Measurements from ENCODE around the gene ENPEP. TPM values are rescaled to one million over a fixed set of nuclear protein-coding genes. Genes with fewer than 3 reads are reported as not detected.

The ENPEP gene
- total RNA-seq, 4 donors from 2014 or later: 1.4 to 4.2 (median 2.1) TPM

DNA sequence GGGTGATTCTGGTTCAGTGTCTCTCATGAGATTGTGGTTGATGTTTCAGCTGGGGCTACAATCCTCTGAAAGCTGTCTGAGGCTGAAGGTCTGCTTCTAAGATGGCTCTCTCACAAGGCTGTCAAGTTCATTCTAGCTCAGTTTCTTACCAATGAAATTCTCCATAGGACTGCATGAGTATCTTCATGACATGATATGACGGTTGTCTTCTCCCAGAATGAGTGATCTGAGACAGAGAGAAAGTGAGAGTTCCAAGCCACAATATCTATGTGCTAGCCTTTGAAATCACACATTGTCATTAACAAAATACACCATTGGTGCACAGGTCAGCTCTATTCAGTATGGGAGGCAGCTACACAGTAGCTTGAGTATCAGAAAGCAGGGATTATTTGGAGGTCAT is 119.6 kb downstream of the ENPEP start:
- H3K36me3 ChIP-seq: no peaks in the 10 kb centered on the region
- H3K27me3 ChIP-seq: no peaks in the 10 kb centered on the region
- peaks cover 0 to 6% (median 0%) of the 10 kb centered on the region in 3 donors for H3K9me3 ChIP-seq
- H3K4me3 ChIP-seq: no peak overlapping the region
- TF ChIP-seq, protein P1, sequence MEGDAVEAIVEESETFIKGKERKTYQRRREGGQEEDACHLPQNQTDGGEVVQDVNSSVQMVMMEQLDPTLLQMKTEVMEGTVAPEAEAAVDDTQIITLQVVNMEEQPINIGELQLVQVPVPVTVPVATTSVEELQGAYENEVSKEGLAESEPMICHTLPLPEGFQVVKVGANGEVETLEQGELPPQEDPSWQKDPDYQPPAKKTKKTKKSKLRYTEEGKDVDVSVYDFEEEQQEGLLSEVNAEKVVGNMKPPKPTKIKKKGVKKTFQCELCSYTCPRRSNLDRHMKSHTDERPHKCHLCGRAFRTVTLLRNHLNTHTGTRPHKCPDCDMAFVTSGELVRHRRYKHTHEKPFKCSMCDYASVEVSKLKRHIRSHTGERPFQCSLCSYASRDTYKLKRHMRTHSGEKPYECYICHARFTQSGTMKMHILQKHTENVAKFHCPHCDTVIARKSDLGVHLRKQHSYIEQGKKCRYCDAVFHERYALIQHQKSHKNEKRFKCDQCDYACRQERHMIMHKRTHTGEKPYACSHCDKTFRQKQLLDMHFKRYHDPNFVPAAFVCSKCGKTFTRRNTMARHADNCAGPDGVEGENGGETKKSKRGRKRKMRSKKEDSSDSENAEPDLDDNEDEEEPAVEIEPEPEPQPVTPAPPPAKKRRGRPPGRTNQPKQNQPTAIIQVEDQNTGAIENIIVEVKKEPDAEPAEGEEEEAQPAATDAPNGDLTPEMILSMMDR (IDR thresholded peaks at IDR 0.05 in 4 of 5, conservative IDR thresholded peaks at IDR 0.05 in 1 of 5): no peak
- no peak for TF ChIP-seq POLR2A (IDR thresholded peaks at IDR 0.05)
- ATAC-seq (no peak), DNase-seq (no peak)
- H3K27ac ChIP-seq: no peak overlapping the region
- in situ Hi-C loops (cut with MboI; ENCODE audit: low sequenced_read_pairs in 4 of 4) (no loop called here), intact Hi-C loops (cut with DNase I; ENCODE audit: low total_unique reads) (no loop called here)
- H3K4me1 ChIP-seq: no peaks in the 10 kb centered on the region

DNA sequence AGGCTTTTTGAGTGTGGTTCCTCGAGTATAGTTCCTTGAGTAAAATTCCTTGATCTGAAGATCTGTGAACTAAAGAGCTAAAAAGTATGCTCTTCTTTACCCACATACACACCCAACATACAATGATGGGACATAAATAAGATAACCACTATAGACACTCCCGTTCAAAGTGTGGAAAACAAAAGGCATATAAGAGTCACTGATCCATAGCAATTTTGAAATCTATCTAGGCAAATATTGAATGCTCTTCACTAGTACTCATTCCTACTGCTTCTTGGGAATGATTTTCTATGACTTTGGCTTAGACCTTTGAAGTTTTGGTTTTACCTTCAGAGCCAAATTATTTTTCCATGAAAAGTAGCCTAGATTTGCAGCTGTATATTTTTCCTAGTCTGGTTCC is 120.5 kb downstream of the ENPEP start:
- no peak for TF ChIP-seq POLR2A (IDR thresholded peaks at IDR 0.05)
- TF ChIP-seq, protein P1 (IDR thresholded peaks at IDR 0.05 in 4 of 5, conservative IDR thresholded peaks at IDR 0.05 in 1 of 5): no peak
- Histone ChIP-seq H3K4me3 (no peak overlapping the region), H3K27ac (no peak overlapping the region), H3K9me3 (peaks cover 0 to 6% (median 0%) of the 10 kb centered on the region in 3 donors), H3K36me3 (no peaks in the 10 kb centered on the region), H3K27me3 (no peaks in the 10 kb centered on the region), H3K4me1 (no peaks in the 10 kb centered on the region)
- DNase-seq (no peak), ATAC-seq (no peak)
- in situ Hi-C loops (cut with MboI; ENCODE audit: low sequenced_read_pairs in 4 of 4): no loop called here
- intact Hi-C loops (cut with DNase I; ENCODE audit: low total_unique reads): no loop called here

DNA sequence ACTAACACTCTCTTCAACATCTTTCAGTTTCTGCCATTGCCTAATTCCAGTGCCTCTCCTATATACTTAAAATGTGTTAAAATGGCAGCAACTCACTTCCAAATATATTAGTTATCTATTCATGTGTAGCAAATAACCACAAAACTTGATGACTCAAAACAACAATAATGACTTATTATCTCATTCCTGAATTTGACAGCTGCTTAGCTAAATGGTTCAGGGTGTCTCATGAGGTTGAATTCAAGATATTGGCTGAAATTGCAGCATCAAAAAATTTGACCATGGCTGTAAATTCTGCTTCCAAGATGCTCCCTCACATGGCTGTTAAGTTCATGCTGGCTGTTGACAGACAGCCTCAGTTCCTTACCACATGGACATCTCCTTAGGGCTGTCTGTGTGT is 121.6 kb downstream of the ENPEP start:
- TF ChIP-seq, protein P1 (IDR thresholded peaks at IDR 0.05 in 4 of 5, conservative IDR thresholded peaks at IDR 0.05 in 1 of 5): no peak
- TF ChIP-seq POLR2A (IDR thresholded peaks at IDR 0.05): no peak
- Histone ChIP-seq H3K27ac (no peak overlapping the region), H3K4me3 (no peak overlapping the region), H3K36me3 (no peaks in the 10 kb centered on the region), H3K4me1 (no peaks in the 10 kb centered on the region), H3K9me3 (peaks cover 0 to 6% (median 0%) of the 10 kb centered on the region in 3 donors), H3K27me3 (no peaks in the 10 kb centered on the region)
- intact Hi-C loops (cut with DNase I; ENCODE audit: low total_unique reads): no loop called here
- no peak for ATAC-seq
- no peak for DNase-seq
- in situ Hi-C loops (cut with MboI; ENCODE audit: low sequenced_read_pairs in 4 of 4): no loop called here

DNA sequence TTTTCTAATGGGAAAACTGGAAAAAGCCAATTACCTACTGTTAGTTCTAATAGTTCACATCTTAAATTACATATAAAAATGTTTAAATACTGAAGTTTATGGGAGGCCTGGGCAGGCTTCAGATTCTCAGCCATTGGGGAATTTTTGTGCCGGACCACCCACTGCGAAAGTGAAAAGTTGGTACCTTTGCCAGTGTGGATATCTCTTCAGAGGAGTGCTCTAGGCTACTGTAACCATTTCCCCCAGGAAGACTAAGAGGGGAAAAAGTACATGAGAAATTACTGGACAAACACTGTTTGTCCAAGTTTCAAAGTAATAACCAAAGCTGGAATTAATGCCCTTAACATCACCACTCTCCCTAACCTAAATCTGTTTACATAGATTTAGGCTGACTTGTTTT is 126.1 kb downstream of the ENPEP start:
- intact Hi-C loops (cut with DNase I; ENCODE audit: low total_unique reads): no loop called here
- no peaks in the 10 kb centered on the region for H3K27me3 ChIP-seq
- TF ChIP-seq, protein P1 (IDR thresholded peaks at IDR 0.05 in 4 of 5, conservative IDR thresholded peaks at IDR 0.05 in 1 of 5): no peak
- TF ChIP-seq POLR2A (IDR thresholded peaks at IDR 0.05): no peak
- no peaks in the 10 kb centered on the region for H3K36me3 ChIP-seq
- ATAC-seq (no peak), DNase-seq (no peak)
- no peaks in the 10 kb centered on the region for H3K9me3 ChIP-seq
- H3K4me1 ChIP-seq: no peaks in the 10 kb centered on the region
- in situ Hi-C loops (cut with MboI; ENCODE audit: low sequenced_read_pairs in 4 of 4): no loop called here
- H3K27ac ChIP-seq: no peak overlapping the region
- H3K4me3 ChIP-seq: no peak overlapping the region

DNA sequence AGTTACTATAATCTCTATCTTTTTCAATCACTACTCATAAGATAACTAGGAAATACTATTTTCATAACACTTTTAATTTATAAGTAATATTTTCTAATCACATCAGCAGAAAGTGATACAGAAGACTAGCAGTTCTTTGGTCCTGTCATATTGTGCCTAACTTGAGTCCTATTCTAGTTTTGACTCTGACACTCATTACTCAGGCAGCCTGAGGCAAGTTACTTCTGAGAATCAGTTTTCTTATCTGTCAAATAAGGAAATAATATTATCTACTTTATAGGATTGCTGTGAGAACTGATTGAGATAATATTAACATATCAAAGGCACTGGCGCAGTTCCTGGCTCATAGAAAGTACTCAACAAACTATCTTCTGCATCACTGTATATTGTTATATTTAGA is 129.1 kb downstream of the ENPEP start:
- H3K4me3 ChIP-seq: no peak overlapping the region
- H3K27me3 ChIP-seq: no peaks in the 10 kb centered on the region
- in situ Hi-C loops (cut with MboI; ENCODE audit: low sequenced_read_pairs in 4 of 4): no loop called here
- H3K27ac ChIP-seq: no peak overlapping the region
- TF ChIP-seq POLR2A (IDR thresholded peaks at IDR 0.05): no peak
- TF ChIP-seq, protein P1 (IDR thresholded peaks at IDR 0.05 in 4 of 5, conservative IDR thresholded peaks at IDR 0.05 in 1 of 5): no peak
- no peak for ATAC-seq
- no peak for DNase-seq
- H3K9me3 ChIP-seq: no peaks in the 10 kb centered on the region
- H3K4me1 ChIP-seq: peaks cover 5 to 7% of the 10 kb centered on the region in 2 donors
- H3K36me3 ChIP-seq: no peaks in the 10 kb centered on the region
- intact Hi-C loops (cut with DNase I; ENCODE audit: low total_unique reads): no loop called here
